GM23338 (cell line): ENCODE results near the gene ATP8A2. TPM values are rescaled to one million over a fixed set of nuclear protein-coding genes. Genes with fewer than 3 reads are reported as not detected.

ENCODE experiments used
- ATAC-seq: fragments of 200-7000 bp; cut with Tn5 transposase; 3 replicates; pipeline ENCODE4 v1.9.1; 2020
- DNase-seq: peaks from one replicate; pipeline ENCODE4 v3.0.0-alpha.2; 2015; ENCODE audit warnings: low spot score
- H2AFZ ChIP-seq: fragments of 200-600 bp; sonication (generic); 2 replicates; pipeline ENCODE4 v1.8.0; 2016; ENCODE audit warnings: antibody characterized with exemption, mild to moderate bottlenecking, moderate library complexity
- H3F3A ChIP-seq: fragments of 200-600 bp; sonication (generic); replicated peaks from 2 replicates; pipeline ENCODE4 v1.8.0; 2017; ENCODE audit warnings: antibody characterized with exemption, mixed run types, low read depth
- H3K27ac ChIP-seq: fragments of 200-600 bp; sonication (generic); 2 replicates; pipeline ENCODE4 v1.6.1; 2016; ENCODE audit warnings: low read depth
- H3K27me3 ChIP-seq: fragments of 200-600 bp; sonication (generic); 2 replicates; pipeline ENCODE4 v1.8.0; 2016; ENCODE audit warnings: mild to moderate bottlenecking, mixed run types, moderate library complexity; ENCODE audit not compliant: insufficient read depth
- H3K36me3 ChIP-seq: fragments of 200-600 bp; sonication (generic); 2 replicates; pipeline ENCODE4 v1.8.0; 2016; ENCODE audit warnings: mild to moderate bottlenecking; ENCODE audit not compliant: insufficient read depth
- H3K4me1 ChIP-seq: fragments of 200-600 bp; sonication (generic); 2 replicates; pipeline ENCODE4 v1.8.0; 2016; ENCODE audit warnings: mild to moderate bottlenecking, moderate library complexity; ENCODE audit not compliant: insufficient read depth
- H3K4me2 ChIP-seq: fragments of 200-600 bp; sonication (generic); 2 replicates; pipeline ENCODE4 v1.7.1; 2017; ENCODE audit warnings: mixed run types
- H3K4me3 ChIP-seq: fragments of 200-600 bp; sonication (generic); 2 replicates; pipeline ENCODE4 v1.6.1; 2016; ENCODE audit warnings: mixed run types
- H3K79me2 ChIP-seq: fragments of 200-600 bp; sonication (generic); replicated peaks from 2 replicates; pipeline ENCODE4 v1.8.0; 2017; ENCODE audit warnings: mild to moderate bottlenecking; ENCODE audit not compliant: insufficient read depth
- H3K9me2 ChIP-seq: fragments of 200-600 bp; sonication (generic); 2 replicates; pipeline ENCODE4 v1.8.0; 2017; ENCODE audit not compliant: insufficient read depth
- H4K20me1 ChIP-seq: fragments of 200-600 bp; sonication (generic); replicated peaks from 2 replicates; pipeline ENCODE4 v1.8.0; 2017; ENCODE audit warnings: mild to moderate bottlenecking; ENCODE audit not compliant: insufficient read depth
- H3K27ac Mint-ChIP-seq: 2 replicates; pipeline ENCODE4 v1.8.0; 2020; ENCODE audit warnings: inconsistent platforms, mild to moderate bottlenecking, moderate library complexity, mixed read lengths
- H3K27me3 Mint-ChIP-seq: 3 replicates; pipeline ENCODE4 v1.8.0; 2022; ENCODE audit warnings: low read depth, mild to moderate bottlenecking, moderate library complexity, mixed read lengths, inconsistent platforms; ENCODE audit not compliant: insufficient read depth, poor library complexity
- H3K36me3 Mint-ChIP-seq: 3 replicates; pipeline ENCODE4 v1.8.0; 2021; ENCODE audit warnings: low read depth, mild to moderate bottlenecking, inconsistent platforms, moderate library complexity, mixed read lengths
- H3K4me1 Mint-ChIP-seq: 3 replicates; pipeline ENCODE4 v1.8.0; 2020; ENCODE audit warnings: mild to moderate bottlenecking, inconsistent platforms, mixed read lengths
- H3K4me3 Mint-ChIP-seq: 3 replicates; pipeline ENCODE4 v1.8.0; 2021; ENCODE audit warnings: moderate library complexity, mild to moderate bottlenecking, inconsistent platforms, mixed read lengths
- H3K9me3 Mint-ChIP-seq: 3 replicates; pipeline ENCODE4 v1.8.0; 2020; ENCODE audit warnings: moderate library complexity, mild to moderate bottlenecking, inconsistent platforms, mixed read lengths
- CREB1 ChIP-seq: fragments of 250-450 bp; sonication (Bioruptor Pico); IDR thresholded peaks from 2 replicates; pipeline ENCODE4 v1.5.0; 2020; ENCODE audit warnings: low read depth, mild to moderate bottlenecking, moderate library complexity
- NANOG ChIP-seq: IDR thresholded peaks from 2 replicates; pipeline ENCODE4 v1.6.1; 2016; ENCODE audit warnings: antibody characterized with exemption, borderline replicate concordance
- POLR2AphosphoS5 ChIP-seq: IDR thresholded peaks from 2 replicates; pipeline ENCODE4 v1.6.1; 2016; ENCODE audit warnings: antibody characterized with exemption, low read depth
- STAT1 ChIP-seq: IDR thresholded peaks from one replicate; pipeline ENCODE4 v1.6.1; 2016; ENCODE audit warnings: antibody characterized with exemption; ENCODE audit not compliant: unreplicated experiment
- ZNF114 ChIP-seq: fragments of 250-450 bp; sonication (Bioruptor Pico); IDR thresholded peaks from 2 replicates; pipeline ENCODE4 v1.5.0; 2020; ENCODE audit warnings: mild to moderate bottlenecking, moderate library complexity
- ZNF331 ChIP-seq: fragments of 250-450 bp; sonication (Bioruptor Pico); IDR thresholded peaks from 2 replicates; pipeline ENCODE4 v1.5.0; 2020; ENCODE audit warnings: low read depth, mild to moderate bottlenecking, moderate library complexity
- polyA plus RNA-seq: library from polyadenylated mRNA; unstranded; fragments of >200 nt; fragmentation: Nextera tagmentation; extraction: Ambion mirVana; gene quantifications from 2 replicates; pipeline ENCODE4 v1.2.1, GENCODE V29; 2016
- total RNA-seq: library from RNA; depleted of rRNA; stranded (reverse); fragments of >200 nt; shearing (Covaris generic); gene quantifications from 2 replicates; pipeline ENCODE4 v1.2.3, GENCODE V29; 2014
- TF ChIP-seq, protein P1 (sequence below), 2 experiments: fragments of 200-600 bp in 1 of 2; sonication (generic) in 1 of 2; conservative IDR thresholded peaks; 2 replicates each; pipeline versions ENCODE4 v1.5.1 to v1.6.1; 2016 to 2017; ENCODE audit warnings: antibody characterized with exemption in 2 of 2, low read depth in 2 of 2, mild to moderate bottlenecking in 2 of 2, moderate library complexity in 1 of 2
- TF ChIP-seq, protein P2 (sequence below): fragments of 250-450 bp; sonication (Bioruptor Pico); IDR thresholded peaks from 2 replicates; pipeline ENCODE4 v1.5.0; 2020; ENCODE audit warnings: mild to moderate bottlenecking, moderate library complexity
- TF ChIP-seq, protein P3 (sequence below): IDR thresholded peaks from 2 replicates; pipeline ENCODE4 v1.6.1; 2016; ENCODE audit warnings: antibody characterized with exemption

The ATP8A2 gene
- total and polyA plus RNA-seq, 2 experiments from 2014 or later: 5.7 to 8.8 TPM

GRCh38 chr13:25502031-25502430 is 130.3 kb downstream of the ATP8A2 start:
- no peak for TF ChIP-seq POLR2AphosphoS5
- TF ChIP-seq, protein P1, sequence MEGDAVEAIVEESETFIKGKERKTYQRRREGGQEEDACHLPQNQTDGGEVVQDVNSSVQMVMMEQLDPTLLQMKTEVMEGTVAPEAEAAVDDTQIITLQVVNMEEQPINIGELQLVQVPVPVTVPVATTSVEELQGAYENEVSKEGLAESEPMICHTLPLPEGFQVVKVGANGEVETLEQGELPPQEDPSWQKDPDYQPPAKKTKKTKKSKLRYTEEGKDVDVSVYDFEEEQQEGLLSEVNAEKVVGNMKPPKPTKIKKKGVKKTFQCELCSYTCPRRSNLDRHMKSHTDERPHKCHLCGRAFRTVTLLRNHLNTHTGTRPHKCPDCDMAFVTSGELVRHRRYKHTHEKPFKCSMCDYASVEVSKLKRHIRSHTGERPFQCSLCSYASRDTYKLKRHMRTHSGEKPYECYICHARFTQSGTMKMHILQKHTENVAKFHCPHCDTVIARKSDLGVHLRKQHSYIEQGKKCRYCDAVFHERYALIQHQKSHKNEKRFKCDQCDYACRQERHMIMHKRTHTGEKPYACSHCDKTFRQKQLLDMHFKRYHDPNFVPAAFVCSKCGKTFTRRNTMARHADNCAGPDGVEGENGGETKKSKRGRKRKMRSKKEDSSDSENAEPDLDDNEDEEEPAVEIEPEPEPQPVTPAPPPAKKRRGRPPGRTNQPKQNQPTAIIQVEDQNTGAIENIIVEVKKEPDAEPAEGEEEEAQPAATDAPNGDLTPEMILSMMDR (conservative IDR thresholded peaks at IDR 0.05; ENCODE audit: low read depth in 2 of 2): no peak
- no peak for TF ChIP-seq NANOG
- no peak for TF ChIP-seq STAT1
- no peak for TF ChIP-seq CREB1
- TF ChIP-seq, protein P2, sequence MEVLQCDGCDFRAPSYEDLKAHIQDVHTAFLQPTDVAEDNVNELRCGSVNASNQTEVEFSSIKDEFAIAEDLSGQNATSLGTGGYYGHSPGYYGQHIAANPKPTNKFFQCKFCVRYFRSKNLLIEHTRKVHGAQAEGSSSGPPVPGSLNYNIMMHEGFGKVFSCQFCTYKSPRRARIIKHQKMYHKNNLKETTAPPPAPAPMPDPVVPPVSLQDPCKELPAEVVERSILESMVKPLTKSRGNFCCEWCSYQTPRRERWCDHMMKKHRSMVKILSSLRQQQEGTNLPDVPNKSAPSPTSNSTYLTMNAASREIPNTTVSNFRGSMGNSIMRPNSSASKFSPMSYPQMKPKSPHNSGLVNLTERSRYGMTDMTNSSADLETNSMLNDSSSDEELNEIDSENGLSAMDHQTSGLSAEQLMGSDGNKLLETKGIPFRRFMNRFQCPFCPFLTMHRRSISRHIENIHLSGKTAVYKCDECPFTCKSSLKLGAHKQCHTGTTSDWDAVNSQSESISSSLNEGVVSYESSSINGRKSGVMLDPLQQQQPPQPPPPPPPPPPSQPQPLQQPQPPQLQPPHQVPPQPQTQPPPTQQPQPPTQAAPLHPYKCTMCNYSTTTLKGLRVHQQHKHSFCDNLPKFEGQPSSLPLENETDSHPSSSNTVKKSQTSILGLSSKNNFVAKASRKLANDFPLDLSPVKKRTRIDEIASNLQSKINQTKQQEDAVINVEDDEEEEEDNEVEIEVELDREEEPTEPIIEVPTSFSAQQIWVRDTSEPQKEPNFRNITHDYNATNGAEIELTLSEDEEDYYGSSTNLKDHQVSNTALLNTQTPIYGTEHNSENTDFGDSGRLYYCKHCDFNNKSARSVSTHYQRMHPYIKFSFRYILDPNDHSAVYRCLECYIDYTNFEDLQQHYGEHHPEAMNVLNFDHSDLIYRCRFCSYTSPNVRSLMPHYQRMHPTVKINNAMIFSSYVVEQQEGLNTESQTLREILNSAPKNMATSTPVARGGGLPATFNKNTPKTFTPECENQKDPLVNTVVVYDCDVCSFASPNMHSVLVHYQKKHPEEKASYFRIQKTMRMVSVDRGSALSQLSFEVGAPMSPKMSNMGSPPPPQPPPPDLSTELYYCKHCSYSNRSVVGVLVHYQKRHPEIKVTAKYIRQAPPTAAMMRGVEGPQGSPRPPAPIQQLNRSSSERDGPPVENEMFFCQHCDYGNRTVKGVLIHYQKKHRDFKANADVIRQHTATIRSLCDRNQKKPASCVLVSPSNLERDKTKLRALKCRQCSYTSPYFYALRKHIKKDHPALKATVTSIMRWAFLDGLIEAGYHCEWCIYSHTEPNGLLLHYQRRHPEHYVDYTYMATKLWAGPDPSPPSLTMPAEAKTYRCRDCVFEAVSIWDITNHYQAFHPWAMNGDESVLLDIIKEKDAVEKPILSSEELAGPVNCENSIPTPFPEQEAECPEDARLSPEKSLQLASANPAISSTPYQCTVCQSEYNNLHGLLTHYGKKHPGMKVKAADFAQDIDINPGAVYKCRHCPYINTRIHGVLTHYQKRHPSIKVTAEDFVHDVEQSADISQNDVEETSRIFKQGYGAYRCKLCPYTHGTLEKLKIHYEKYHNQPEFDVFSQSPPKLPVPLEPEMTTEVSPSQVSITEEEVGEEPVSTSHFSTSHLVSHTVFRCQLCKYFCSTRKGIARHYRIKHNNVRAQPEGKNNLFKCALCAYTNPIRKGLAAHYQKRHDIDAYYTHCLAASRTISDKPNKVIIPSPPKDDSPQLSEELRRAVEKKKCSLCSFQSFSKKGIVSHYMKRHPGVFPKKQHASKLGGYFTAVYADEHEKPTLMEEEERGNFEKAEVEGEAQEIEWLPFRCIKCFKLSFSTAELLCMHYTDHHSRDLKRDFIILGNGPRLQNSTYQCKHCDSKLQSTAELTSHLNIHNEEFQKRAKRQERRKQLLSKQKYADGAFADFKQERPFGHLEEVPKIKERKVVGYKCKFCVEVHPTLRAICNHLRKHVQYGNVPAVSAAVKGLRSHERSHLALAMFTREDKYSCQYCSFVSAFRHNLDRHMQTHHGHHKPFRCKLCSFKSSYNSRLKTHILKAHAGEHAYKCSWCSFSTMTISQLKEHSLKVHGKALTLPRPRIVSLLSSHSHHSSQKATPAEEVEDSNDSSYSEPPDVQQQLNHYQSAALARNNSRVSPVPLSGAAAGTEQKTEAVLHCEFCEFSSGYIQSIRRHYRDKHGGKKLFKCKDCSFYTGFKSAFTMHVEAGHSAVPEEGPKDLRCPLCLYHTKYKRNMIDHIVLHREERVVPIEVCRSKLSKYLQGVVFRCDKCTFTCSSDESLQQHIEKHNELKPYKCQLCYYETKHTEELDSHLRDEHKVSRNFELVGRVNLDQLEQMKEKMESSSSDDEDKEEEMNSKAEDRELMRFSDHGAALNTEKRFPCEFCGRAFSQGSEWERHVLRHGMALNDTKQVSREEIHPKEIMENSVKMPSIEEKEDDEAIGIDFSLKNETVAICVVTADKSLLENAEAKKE (CRISPR knock-in tag): no peak
- TF ChIP-seq ZNF114 (CRISPR knock-in tag): no peak
- no peak for TF ChIP-seq ZNF331 (CRISPR knock-in tag)
- TF ChIP-seq, protein P3, sequence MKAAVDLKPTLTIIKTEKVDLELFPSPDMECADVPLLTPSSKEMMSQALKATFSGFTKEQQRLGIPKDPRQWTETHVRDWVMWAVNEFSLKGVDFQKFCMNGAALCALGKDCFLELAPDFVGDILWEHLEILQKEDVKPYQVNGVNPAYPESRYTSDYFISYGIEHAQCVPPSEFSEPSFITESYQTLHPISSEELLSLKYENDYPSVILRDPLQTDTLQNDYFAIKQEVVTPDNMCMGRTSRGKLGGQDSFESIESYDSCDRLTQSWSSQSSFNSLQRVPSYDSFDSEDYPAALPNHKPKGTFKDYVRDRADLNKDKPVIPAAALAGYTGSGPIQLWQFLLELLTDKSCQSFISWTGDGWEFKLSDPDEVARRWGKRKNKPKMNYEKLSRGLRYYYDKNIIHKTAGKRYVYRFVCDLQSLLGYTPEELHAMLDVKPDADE: no peak
- Histone ChIP-seq H3K27ac (no peak overlapping the region), H3K4me3 (no peak overlapping the region), H4K20me1 (no peaks in the 10 kb centered on the region), H3K4me1 (no peaks in the 10 kb centered on the region; the same call in 1 of the 2 replicates), H3K36me3 (no peaks in the 10 kb centered on the region), H3K4me2 (no peak overlapping the region), H3K27me3 (no peaks in the 10 kb centered on the region), H3F3A (no peaks in the 10 kb centered on the region), H3K79me2 (no peaks in the 10 kb centered on the region), H2AFZ (no peak overlapping the region), H3K9me2 (no peaks in the 10 kb centered on the region)
- H3K4me3 Mint-ChIP-seq: no peak overlapping the region
- ATAC-seq (no peak), DNase-seq (no peak)
- peaks cover 6% of the 10 kb centered on the region for H3K27me3 Mint-ChIP-seq
- H3K9me3 Mint-ChIP-seq: no peaks in the 10 kb centered on the region
- no peak overlapping the region for H3K27ac Mint-ChIP-seq
- H3K36me3 Mint-ChIP-seq: no peaks in the 10 kb centered on the region
- H3K4me1 Mint-ChIP-seq: peaks cover 8% of the 10 kb centered on the region; the same call in 2 of the 3 replicates
